GM18499 (cell line): ENCODE data around the gene RFNG.
A peak's percentile ranks its signal among the peaks of the same experiment; 100 is the strongest.

ENCODE experiments used
- ATAC-seq: cut with Tn5 transposase; IDR thresholded peaks from one replicate; pipeline ENCODE4 v1.9.1; 2021; ENCODE audit warnings: moderate number of reproducible peaks; ENCODE audit not compliant: insufficient read depth, unreplicated experiment

The RFNG gene, protein sequence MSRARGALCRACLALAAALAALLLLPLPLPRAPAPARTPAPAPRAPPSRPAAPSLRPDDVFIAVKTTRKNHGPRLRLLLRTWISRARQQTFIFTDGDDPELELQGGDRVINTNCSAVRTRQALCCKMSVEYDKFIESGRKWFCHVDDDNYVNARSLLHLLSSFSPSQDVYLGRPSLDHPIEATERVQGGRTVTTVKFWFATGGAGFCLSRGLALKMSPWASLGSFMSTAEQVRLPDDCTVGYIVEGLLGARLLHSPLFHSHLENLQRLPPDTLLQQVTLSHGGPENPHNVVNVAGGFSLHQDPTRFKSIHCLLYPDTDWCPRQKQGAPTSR

DNA sequence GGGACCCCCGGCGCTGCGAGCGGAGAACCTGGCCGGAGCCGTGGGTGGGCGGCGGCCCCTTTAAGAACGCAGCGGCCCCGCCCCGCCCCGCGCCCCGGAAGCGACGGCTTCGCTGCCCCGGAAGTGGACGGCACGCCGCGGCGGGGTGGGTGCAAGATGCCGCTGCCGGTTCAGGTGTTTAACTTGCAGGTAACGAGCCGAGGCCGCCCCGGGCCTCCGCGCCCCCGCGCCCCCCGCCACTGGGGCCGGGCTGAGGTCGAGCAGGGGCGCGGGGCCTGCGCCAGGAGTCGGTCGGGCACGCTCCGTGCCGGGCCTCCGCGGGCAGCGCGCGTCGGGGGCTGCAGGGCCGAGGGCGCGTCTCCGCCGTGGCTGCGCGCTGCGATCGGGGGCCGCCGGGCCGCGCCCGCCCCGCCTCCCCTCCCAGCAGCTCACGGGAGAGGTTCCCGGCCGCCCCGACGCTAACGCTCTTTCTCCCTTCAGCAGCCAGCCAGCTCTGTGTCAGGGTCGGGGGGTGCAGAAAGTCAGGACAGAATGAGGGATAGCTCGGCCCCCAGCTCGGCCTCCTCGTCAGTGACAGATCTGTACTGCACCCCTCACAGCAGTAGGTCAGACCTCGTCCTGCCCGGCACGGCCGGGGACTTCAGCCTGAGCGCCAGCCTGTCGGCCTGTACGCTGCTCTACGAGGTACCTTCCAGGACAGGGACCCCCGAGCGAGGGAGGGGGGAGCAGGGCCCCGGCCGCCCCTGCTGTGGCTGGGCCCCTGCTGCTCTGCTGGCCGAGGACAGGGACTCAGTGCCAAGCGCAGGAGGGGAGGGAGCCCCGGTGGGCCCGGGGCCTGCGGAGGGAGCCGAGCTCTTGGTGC is at the start of gene RFNG, which contains the start of gene GPS1:
Gene RFNG (minus strand): TSS at position 36 of the 862 bp plus-strand sequence. CDS start 45 bp downstream, outside the sequence.
Gene GPS1 (plus strand): TSS at position 123 of the 862 bp plus-strand sequence. CDS start 34 bp downstream, at position 157.
- ATAC-seq = no peak

DNA sequence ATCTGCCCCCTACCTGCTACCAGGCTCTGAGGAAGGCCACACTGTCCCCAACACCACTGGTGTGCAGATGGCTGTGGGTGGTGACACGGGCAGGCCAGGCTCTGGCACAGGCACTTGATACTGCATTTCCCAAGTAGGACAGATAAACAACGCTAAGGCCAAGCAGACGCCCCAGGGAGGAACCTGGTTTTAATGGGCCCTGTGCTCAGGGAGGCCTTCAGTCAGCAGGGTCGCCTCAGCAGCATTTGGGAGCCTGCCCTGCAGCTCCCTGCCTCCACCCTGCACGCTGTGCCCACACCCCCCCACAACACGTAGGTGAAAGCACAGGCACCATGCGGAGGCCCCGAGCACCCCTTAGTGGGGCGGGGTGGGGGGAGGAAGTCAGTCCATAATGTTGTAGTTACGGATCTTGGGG is 49.7 kb upstream of the RFNG start:
- no peak for ATAC-seq

DNA sequence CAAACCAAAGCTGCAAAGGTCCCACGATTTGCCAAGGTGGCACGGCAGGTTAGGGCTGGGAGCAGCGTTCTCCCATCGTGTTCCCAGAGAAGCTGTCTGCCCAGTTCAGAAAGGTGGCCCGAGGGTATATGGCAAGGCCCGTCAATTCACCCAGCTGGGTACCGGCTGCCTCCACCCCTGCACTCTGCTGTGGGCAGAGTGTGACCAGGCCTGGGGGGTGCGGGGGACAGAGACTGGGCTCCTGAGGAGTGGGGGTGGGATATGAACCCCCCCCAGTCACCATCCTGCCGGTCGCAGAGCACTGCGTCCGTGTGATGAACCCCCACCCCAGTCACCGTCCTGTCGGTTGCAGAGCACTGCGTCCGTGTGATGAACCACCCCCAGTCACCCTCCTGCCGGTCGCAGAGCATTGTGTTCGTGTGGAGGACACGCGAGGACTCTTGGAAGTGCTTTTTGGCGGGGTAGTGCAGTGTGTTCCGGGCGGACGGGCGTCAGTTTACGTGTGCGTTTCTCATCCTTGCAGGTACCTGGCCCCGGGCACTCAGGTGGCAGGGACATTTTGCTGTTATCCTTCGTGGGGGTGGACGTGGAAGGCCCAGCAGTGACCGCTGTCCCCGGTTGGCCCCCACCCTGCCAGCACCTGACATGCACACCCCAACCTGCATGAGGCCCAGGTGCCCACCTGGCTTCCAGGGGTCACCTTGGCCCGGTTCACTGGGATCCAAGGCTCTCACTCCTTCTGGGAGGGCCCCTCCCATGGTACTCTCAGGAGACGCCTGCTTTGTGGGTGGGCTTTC is 49.1 kb upstream of the RFNG start:
- no peak for ATAC-seq

DNA sequence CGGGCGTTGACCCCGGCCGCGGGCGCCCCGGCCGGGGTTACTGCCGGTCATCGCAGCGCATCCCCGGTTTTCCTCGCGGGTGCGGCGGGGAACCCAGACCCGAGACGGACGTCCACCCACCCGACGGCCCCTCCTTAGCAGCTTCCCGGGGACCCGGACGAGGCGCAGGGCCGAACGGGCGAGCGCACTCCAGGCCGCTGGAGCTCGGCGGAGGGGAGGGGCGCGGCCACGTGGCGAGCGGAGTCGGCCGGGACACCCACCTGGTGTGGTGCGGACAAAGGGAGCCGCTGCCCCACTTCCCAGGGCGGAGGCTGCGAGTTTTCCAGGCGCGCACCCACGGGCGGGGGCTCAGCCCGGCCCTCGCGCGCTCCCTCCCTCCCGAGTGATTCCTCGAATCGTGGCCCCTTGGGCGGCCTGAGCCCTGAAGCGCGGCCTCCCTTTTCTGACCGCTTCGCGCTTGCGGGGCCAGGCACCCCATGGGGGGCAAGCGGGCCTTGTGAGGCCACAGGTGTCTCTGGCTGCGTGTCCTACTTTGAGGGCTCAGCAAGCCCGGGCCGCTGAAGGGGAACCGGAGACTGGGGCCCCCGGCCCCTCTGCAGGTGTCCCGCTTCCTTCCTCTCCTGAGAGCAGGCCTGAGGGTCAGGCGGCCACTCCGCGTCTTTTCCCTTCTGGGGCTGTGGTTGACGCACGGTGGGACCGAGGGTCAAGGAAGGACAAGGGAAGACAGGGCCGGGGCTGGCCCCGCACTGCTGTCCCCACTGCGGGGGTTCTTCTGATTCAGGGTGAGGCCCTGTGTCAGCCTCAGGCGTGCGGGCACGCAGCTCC is 47.5 kb upstream of the RFNG start:
- no peak for ATAC-seq

DNA sequence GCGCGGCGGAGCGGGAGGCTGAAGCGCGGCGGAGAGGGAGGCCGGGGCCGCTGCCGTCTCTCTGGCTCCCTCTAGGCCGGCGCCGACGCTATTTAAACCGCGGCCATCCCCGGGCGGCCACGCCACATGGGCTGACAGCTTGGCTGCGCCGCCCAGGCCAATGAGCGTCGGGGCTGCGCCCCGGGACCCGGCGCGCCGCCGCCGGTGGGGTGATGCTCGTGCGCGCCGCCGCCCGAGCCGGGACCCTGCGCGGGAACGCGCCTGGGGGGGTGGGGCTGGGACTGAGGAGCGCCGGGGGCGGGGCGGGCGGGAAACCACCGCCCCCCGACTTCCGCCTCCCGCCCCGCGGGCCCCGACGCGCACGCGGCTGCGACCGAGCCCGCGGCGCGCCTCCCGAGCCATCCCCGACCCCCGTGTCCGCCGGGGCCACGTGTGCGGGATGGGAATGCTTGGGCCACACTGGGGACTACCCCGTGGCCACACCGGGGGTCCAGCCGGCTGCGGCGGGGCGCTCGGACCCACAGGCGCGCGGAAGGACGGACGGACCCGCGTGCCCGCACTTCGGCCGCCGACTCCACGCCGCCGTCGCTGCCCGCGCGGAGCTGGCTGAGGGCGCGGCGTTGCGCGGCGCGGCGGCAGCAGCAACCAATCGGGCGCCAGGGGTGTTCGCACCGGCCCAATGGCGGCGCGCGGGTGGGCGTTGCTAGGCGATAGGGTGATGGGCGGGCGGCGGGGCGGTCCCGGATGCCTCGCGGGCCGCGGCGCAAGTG is 46.7 kb upstream of the RFNG start, which contains the start of gene FASN:
Gene FASN (minus strand): TSS at position 68 of the 770 bp plus-strand sequence. CDS start 1,791 bp downstream, outside the sequence.
- ATAC-seq = peak; percentile 43

DNA sequence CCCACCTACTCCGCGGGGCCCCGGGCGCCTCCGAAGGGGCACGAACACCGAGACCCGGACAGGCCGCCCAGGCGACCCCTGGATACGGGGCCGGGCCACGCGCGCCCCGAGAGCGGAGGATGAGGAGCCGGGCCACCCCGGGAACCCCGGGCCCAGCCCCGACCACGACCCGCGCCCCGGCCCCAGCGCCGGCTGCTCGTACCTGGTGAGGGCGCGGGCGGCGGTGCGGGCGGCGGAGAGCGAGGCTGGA is 46.2 kb upstream of the RFNG start:
- ATAC-seq = peak; percentile 2

DNA sequence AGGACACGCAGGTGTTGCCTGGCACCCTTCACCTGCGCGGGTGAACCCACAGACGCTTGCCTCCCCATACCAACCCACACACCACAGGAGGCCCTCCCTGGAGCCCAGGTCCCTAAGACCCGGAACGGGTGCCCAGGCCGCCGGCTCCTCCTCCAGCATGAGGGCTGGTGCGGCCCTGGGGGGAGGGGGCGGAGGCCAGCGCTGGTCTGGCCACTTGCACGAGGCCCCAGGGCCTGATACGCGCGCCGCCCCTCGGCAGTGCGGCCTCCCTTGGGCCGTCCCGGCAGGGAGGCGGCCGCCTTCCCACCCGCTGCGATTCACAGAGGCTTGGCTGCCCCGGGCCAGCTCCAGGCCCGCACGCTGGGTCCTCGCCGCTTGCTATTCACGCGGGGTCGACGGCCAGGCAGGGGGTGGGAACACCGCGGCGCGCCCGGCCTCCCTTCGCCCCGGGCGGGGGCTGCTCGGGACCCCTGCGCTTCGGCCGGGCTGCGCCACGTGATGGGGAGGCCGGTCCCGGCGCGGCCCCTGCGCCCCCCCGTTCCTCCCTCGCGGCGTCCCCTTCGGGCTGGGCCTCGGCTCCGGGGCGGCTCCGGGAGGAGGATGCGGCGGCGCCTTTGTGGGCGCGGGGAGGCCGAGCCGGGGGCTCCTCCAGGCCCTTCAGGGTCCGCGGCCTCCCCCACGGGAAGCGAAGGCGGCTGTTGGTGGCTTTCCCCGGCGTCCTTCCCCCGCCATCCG is 45.7 kb upstream of the RFNG start:
- no peak for ATAC-seq

DNA sequence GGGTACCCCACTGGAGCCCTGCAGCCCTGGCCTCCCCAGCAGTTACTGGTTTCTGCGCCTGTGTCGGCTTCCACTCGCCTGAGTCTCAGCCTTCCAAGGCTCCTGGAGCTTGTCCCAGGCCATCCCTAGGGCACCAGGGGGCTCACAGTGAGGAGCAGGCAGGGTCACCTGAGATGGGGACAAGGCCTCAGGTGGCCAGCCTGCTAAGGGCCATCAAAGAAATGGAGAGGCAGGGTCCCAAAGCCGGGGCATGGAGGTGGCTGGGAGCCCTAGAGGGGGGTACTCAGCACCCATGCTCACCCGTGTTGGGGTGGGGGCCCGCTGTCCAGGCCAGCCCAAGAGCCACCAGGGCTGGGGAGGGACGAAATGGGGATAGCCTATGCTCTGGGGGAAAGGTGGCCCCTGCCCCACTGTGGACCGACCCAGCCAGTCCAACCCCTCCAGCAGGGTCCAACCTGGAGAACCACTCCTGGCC is 45.1 kb upstream of the RFNG start:
- ATAC-seq = no peak

DNA sequence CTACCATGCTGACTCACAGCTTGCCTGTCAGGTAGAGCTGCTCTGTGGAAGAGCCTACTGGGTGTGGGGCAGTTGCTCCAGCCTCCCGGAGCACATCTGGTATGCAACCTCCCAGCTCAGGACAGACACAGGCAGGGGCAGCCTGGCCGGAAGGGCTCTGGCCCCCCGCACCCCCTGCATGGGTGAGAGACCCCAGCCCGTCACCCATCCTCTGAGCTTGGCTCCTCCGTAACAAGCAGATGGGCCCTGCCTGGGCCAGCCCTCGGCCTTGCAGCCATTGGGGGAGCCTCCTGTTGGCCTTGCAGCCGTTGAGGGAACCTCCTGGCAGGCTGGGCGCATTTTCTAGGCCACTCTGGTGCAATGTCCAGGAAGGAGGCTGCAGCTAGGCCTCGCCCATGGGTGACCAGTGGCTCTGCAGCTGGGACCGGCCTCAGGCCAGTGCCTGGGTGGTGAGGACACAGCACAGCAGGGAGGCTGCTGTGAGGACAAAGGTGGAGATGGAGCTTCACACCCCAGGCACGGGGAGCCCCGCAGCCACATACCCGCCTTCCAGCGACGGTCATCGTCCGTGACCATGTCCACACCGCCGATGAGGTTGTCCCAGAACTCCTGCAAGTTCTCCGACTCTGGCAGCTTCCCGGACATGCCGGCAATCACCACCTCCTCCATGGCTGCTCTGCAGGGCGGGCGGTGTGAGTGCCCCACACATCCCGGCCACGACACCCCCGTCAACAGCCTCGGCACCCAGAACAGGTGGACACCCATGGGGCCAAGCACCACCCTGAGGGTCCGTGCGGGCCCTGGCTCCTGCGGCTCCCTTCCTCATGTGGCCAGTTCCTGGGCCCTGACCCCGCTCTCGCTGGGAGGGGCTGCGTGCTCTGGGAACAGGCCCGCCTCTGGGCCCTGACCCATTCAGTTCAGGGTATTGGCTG is 44.4 kb upstream of the RFNG start:
- ATAC-seq = no peak

DNA sequence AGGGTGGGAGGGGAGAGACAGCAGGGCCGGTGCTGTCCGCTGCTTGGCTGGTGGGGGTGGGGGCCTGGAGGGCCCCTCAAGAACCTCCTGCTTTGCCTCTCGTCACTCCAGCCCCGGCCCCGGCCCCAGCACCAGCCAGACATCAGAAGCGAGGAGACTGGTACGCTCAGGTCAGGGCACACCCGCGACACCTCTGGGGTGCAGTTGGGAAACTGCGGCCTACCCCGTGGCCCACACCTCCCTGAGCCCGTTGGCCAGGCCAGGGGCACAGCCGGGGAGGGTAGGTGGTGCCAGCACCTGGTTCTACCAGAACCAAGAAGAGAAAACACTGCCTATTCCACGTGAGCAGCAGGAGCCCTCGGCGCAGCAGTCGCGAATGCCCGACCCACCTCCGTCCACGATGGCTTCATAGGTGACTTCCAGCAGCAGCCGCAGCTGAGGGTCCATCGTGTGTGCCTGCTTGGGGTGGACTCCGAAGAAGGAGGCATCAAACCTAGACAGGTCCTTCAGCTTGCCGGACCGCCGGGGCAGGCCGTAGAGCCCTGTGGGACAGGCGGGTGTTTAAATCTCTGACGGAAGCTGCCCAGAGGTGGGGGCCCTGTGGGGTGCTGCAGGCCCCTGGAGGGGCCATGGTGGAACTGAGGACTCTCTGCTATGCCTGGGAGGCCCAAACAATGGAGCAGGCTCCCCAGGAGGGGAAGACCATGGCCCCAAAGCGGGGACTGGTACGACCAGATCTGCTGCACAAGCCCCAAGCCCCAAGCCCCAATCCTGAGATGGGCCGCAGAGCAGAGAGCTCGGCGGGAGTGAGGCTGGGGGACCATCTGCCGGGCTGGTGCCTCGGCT is 43.5 kb upstream of the RFNG start:
- ATAC-seq = no peak

DNA sequence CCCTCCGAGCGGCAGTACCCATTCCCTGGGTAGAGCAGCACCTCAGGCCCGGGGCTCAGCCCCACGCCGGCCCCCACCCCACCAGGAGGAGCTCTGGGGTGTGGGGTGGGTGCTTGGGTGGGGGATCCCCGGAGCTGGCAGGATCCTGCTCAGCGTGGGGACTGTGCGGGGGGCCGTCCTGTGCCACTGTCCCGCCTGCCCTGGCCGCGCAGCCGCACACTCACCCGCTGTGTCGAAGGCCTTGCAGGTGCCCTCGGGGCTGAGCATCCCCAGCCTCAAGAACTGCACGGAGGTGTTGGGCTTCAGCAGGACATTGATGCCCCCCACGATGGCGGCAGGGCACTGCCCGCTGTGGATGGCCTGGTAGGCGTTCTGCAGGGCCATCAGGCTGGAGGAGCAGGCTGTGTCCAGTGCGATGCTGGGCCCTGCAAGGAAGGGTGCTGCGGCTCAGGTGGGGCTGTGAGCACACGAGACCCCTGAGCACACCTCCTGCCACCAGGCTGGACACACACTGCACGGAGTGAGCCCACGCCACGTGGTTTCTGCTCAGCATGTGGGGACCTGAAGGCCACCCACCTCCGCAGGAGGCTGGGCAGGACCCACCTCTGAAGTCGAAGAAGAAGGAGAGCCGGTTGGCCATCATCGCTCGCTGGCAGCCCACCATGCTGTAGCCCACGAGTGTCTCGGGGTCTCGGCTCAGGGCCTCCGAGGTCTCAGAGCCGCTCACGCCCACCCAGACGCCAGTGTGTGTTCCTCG is 41.6 kb upstream of the RFNG start:
- ATAC-seq = no peak

DNA sequence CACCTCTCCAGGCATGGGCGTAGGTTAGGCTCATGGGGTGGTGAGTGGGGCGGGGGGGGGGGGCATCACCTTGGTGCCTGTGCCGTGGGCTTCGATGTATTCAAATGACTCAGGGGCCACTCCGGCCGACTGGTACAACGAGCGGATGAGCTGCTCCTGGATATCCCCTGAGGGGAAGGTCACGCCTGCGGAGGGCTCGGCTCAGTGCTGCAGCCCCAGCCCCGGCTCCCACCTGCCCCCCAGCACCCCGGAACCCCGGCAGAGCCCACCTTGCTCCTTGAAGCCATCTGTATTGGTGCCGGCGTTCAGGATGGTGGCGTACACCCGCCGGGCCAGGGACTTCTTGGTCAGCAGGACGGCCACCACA is 41.0 kb upstream of the RFNG start:
- ATAC-seq = no peak

DNA sequence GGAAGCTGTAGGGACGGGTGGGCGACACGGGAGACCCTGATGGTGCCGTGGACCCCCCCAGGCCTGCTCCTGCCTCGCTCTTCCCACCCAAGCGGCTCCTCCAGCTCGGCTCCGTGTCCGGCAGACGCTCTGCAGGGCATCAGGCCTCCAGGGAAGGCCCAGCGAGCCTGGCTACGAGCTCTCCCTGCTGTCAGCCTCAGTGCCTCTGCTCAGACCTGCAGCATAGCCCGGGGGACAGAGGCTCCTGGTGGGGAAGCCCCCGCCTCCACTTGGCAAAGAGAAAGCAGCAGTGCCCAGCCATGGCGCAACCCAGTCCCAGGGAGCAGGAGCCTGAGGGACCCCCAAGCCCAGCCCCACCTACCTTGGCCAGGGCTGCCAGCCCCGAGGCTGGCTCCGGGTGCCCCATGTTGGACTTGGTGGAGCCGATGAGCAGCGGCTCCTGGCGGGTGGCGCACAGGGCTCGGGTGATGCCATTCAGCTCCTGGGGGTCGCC is 40.5 kb upstream of the RFNG start:
- no peak for ATAC-seq

DNA sequence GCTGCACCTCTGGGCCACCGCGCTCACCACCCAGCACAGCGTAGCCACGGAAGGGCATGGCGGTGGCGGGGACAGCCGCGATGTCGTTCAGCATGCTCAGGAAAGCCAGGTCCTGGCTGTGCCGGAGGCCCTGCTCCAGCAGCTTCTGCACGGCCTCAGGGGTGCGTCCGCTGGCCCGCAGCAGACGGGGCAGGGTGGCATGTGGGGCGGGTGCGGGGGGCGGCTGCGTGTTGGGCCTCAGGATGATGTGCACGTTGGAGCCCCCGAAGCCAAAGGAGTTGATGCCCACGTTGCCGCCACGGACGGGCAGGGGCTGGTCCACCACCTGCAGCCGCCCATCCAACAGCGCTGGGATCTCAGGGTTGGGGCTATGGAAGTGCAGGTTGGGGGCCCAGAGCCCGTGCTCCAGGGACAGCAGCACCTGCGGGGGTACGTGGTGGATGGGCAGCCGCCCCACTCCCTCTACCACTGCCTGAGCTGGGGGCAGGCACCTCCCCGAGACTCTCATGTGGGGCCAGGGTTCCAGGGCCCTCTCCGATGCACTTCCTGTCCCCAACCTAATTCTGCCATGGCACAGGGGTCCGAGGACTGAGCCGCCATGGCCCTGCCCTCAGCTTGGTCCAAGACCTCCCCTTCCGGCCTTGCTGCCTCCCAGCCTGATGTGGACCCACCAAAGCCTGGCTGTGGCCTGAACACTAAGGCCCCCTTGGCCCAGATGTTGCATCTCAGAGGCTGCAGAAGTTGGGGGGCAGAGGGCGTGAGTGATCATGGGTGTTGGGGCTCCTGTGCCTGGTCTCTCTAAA is 39.9 kb upstream of the RFNG start:
- ATAC-seq = no peak
